ENCODE results near the gene TGFBR3. TPM values are rescaled to one million over a fixed set of nuclear protein-coding genes. Genes with fewer than 3 reads are reported as not detected.

The TGFBR3 gene
- total and polyA plus RNA-seq, 2 of the 8 experiments (the other 6 are each of a cell fraction or from before 2014, with no cell fraction given): 2.0 to 6.1 TPM

- Histone ChIP-seq H3K36me3 (ENCODE audit: control insufficient read depth in 2 of 4, insufficient read depth in 4 of 4, low read length in 3 of 4) (no peaks in the 10 kb centered on the region), H2BK120ac (replicated peaks; ENCODE audit: low read depth, low read length) (no peak overlapping the region), H3K27ac (ENCODE audit: low read depth, low read length) (no peak overlapping the region), H3K4me2 (ENCODE audit: insufficient read depth in 1 of 2, low read depth in 2 of 2, low read length in 2 of 2) (no peak overlapping the region), H2BK5ac (ENCODE audit: low read depth, low read length) (no peak overlapping the region), H3K79me1 (ENCODE audit: low read depth, low read length) (no peaks in the 10 kb centered on the region), H3K4me3 (ENCODE audit: extremely low read depth in 1 of 4, insufficient read depth in 2 of 4, low read depth in 3 of 4, low read length in 4 of 4) (no peak overlapping the region), H2AK5ac (ENCODE audit: low read depth, low read length) (no peak overlapping the region), H2AFZ (ENCODE audit: low read length) (no peak overlapping the region), H3K9ac (replicated peaks in 1 of 4; ENCODE audit: extremely low read depth in 1 of 4, low read depth in 3 of 4, low read length in 3 of 4) (no peak overlapping the region), H3K4ac (replicated peaks; ENCODE audit: insufficient read length, low read depth, low read length) (no peak overlapping the region), H2BK15ac (ENCODE audit: low read length) (no peak overlapping the region), H4K8ac (ENCODE audit: extremely low read depth, insufficient read depth, low read length) (no peak overlapping the region), H4K20me1 (replicated peaks in 1 of 2; ENCODE audit: control insufficient read depth in 1 of 2, insufficient read depth in 2 of 2, low read length in 2 of 2) (no peaks in the 10 kb centered on the region), H3K79me2 (ENCODE audit: control insufficient read depth in 1 of 2, insufficient read depth in 2 of 2, low read length in 2 of 2) (no peaks in the 10 kb centered on the region), H3K4me1 (replicated peaks in 1 of 4; ENCODE audit: control insufficient read depth in 3 of 4, insufficient read depth in 4 of 4, low read length in 3 of 4) (no peaks in the 10 kb centered on the region), H2BK12ac (ENCODE audit: low read depth, low read length) (no peak overlapping the region), H3K9me3 (ENCODE audit: insufficient read depth in 2 of 2, low read depth in 1 of 2, low read length in 1 of 2) (no peaks in the 10 kb centered on the region), H3K23me2 (ENCODE audit: low read depth, low read length) (no peaks in the 10 kb centered on the region), H3K23ac (ENCODE audit: insufficient read length) (no peak overlapping the region), H2BK20ac (ENCODE audit: low read length) (no peak overlapping the region), H3K18ac (ENCODE audit: extremely low read depth, low read length) (no peak overlapping the region), H3K27me3 (replicated peaks in 1 of 4; ENCODE audit: control insufficient read depth in 3 of 4, extremely low read depth in 1 of 4, insufficient read depth in 3 of 4, low read length in 3 of 4) (no peaks in the 10 kb centered on the region), H3K14ac (ENCODE audit: insufficient read length) (no peak overlapping the region), H4K5ac (ENCODE audit: insufficient read length, low read depth, low read length) (no peak overlapping the region), H3K56ac (replicated peaks; ENCODE audit: insufficient read length, low read depth, low read length) (no peak overlapping the region), H4K91ac (replicated peaks; ENCODE audit: insufficient read length, low read length) (no peak overlapping the region)
- 97% methylated on average over 2 of the region's 2 CpGs; no CpG with 5 or more reads in 1 of the 2 experiments for WGBS, 2 experiments (ENCODE audit: extremely low coverage in 1 of 2, insufficient coverage in 1 of 2, insufficient read length in 1 of 2, insufficient replicate concordance in 2 of 2, low coverage in 1 of 2, low lambda C conversion rate in 2 of 2, missing lambda C conversion rate in 1 of 2)
- DNase-seq (ENCODE audit: low read depth in 1 of 2, low spot score in 2 of 2) (no peak), FAIRE-seq (no peak)
- ChIA-PET CTCF (ENCODE audit: partially characterized antibody) (interaction anchor here (1.5 to 6.1 kb wide), 2 partner anchors 132 to 411 kb away, joined by 4 to 40 read pairs; no protein-coding TSS in a partner anchor), POLR2A (ENCODE audit: partially characterized antibody) (no interaction called here)
- TF ChIP-seq ATF3 (IDR thresholded peaks at IDR 0.05; ENCODE audit: insufficient read depth, low read depth, low read length) (no peak), RNF2 (IDR thresholded peaks at IDR 0.05; ENCODE audit: borderline replicate concordance, low read depth, low read length, missing control alignments, poor library complexity, severe bottlenecking) (no peak), SP4 (IDR thresholded peaks at IDR 0.05; ENCODE audit: low read length) (no peak), TEAD4 (IDR thresholded peaks at IDR 0.05; ENCODE audit: low read depth, low read length) (no peak)
Measured at GRCh38 chr1:91924146-91924545, 38.2 kb upstream of the TGFBR3 start.

All from H1 (cell line).